Measurements from ENCODE around the gene CERK.

The CERK gene

GRCh38 chr22:46695346-46696228 lies 42.5 kb downstream of the CERK start:
- DNase-seq, result no peak

GRCh38 chr22:46694416-46695170 lies 43.5 kb downstream of the CERK start:
- no peak for DNase-seq

- no peak for DNase-seq
These were observed 44.2 kb downstream of the CERK start for GRCh38 chr22:46693634-46694415.

- no peak for DNase-seq
These were observed 46.5 kb downstream of the CERK start for GRCh38 chr22:46691571-46691970.

- no peak for DNase-seq
These were observed 47.9 kb downstream of the CERK start for GRCh38 chr22:46690146-46690545.

- DNase-seq, result no peak
These were observed 49.1 kb downstream of the CERK start for GRCh38 chr22:46688949-46689348.

GRCh38 chr22:46687460-46687859 lies 50.6 kb downstream of the CERK start:
- no peak for DNase-seq

GRCh38 chr22:46687048-46687444 lies 51.0 kb downstream of the CERK start:
- no peak for DNase-seq

- DNase-seq, result no peak
These were observed 51.6 kb downstream of the CERK start for GRCh38 chr22:46686221-46687047.

GRCh38 chr22:46684706-46685105 lies 53.3 kb downstream of the CERK start:
- no peak for DNase-seq

- DNase-seq, result no peak
These were observed 55.9 kb downstream of the CERK start for GRCh38 chr22:46682011-46682731.

- DNase-seq, result no peak
These were observed 57.0 kb downstream of the CERK start for GRCh38 chr22:46681010-46681409.

GRCh38 chr22:46679706-46680269 lies 58.3 kb downstream of the CERK start:
- DNase-seq, result no peak

GRCh38 chr22:46678785-46679700 lies 59.0 kb downstream of the CERK start:
- no peak for DNase-seq

- no peak for DNase-seq
These were observed 59.9 kb downstream of the CERK start for GRCh38 chr22:46678003-46678657.

- no peak for DNase-seq
These were observed 60.6 kb downstream of the CERK start for GRCh38 chr22:46677323-46678002.

- no peak for DNase-seq
These were observed 61.2 kb downstream of the CERK start for GRCh38 chr22:46676881-46677280.

GRCh38 chr22:46676479-46676878 lies 61.6 kb downstream of the CERK start:
- DNase-seq, result no peak

GRCh38 chr22:46675938-46676337 lies 62.1 kb downstream of the CERK start:
- no peak for DNase-seq

Data from T1000 (cell line).